ENCODE measurements around the gene TWIST2.

TWIST2 gene

DNA sequence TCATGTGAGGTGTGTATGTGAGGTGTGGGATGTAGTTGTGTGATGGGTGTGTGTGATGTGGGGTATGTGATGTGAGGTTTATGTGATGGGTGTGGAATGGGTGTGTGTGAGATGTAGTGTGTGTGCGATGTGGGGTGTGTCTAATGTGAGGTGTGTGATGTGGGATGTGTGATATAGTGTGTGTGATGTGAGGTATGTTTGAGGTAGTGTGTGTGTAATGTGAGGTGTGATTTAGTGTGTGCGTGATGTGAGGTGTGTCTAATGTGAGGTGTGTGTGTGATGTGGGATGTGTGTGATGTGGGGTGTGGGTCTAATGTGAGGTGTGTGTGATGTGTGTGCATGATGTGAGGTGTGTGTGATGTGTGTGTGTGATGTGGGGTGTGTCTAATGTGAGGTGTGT is 55.3 kb downstream of the TWIST2 start:
- no peak for DNase-seq (ENCODE audit: low read depth in 2 of 2, low spot score in 1 of 2)

- DNase-seq (ENCODE audit: low read depth in 2 of 2, low spot score in 1 of 2), result no peak
These were observed 56.3 kb downstream of the TWIST2 start for GRCh38 chr2:238904177-238904576.

DNA sequence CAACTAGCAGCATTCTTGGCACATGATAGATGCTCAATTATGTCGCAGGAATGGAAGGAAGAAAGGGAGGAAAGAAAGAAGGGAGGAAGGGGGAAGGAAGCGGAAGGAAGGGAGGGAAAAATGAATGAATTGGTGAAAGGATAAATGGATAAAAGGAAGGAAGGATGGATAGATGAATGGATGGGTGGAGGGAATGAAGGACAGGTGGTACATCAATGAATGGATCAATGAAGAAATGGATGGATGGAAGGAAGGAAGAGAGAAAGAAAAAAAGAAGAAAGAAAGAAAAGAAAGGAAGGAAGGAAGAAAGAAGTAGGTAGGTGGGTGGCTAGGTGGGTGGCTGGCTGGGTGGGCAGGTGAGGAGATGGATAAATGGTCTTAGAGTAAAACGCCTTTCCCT is 56.8 kb downstream of the TWIST2 start:
- no peak for DNase-seq (ENCODE audit: low read depth in 2 of 2, low spot score in 1 of 2)

DNA sequence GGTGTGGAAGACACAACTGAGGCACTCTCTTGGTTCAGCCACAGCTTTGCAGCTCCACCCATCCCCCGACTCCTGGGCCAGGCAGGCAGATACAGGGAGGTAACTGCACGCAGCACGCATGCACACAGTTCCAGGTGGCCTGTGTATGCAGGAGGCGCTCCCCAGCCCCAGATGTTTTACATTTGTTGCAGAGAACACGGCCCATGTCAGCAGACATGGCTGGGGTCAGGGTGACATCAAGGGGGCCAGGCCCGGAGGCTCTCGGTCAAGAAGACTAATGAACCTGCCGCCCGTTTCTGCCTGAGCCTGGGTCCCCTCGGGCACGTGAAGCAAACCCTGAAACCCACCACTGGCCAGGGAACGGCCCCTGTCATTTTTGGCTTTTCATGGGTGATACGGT is 57.3 kb downstream of the TWIST2 start:
- no peak for DNase-seq (ENCODE audit: low read depth in 2 of 2, low spot score in 1 of 2)

- DNase-seq (ENCODE audit: low read depth in 2 of 2, low spot score in 1 of 2), result no peak
These were observed 57.8 kb downstream of the TWIST2 start for GRCh38 chr2:238905644-238906043.

- DNase-seq (ENCODE audit: low read depth in 2 of 2, low spot score in 1 of 2), result no peak
These were observed 58.5 kb downstream of the TWIST2 start for GRCh38 chr2:238906254-238906935.

DNA sequence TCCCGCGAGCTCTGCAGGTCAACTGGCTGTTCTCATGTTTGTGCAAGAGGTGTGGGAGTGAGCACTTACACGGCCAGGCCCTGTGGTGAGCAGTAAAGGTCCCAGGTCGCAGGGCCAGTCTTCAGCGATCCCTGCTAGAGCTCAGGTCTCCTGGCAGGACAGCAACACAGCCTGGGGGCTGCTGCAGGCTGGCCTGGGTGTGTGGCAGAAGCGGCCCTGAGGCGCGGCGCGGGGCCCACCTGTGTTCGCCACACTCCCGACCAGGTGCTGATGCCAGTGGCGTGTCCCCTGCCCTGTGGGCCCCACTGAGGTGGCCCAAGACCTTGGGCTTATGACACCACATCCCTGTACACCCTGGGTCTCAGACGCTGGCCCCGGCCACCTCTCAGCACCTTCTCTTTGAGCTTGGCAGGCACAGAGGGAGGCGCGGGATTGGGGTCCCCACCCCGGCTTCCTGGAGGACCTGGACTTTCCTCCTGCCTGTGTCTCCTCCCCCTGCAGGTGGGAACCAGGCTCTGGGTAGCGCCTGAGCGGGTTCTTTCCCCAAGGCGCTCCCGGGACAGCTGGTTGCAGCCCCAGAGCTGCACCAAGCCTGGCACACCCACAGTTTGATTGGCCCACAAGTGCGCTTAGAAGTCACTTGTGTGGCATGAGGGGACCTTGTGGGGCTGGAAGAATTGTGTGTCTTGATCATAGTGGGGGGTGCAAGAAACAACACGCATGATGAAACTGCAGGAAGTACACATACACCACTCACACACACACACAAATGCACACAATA is 59.2 kb downstream of the TWIST2 start:
- DNase-seq (ENCODE audit: low read depth in 2 of 2, low spot score in 1 of 2), result no peak

DNA sequence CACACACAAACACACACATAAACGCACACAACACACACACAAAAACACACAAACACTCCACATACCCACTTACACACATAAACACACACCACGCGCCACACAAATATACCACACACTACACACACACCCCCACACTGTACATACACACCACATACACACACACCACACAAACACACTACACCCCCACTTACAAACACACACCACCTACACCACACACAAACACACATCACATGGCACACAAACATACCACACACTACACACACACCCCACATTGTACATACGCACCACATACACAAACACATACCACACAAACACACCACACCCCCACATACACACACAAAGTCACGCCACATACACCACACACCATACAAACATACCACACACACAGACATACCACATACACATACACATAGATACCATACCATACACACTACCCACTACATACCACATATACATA is 59.9 kb downstream of the TWIST2 start:
- DNase-seq (ENCODE audit: low read depth in 2 of 2, low spot score in 1 of 2), result no peak

DNA sequence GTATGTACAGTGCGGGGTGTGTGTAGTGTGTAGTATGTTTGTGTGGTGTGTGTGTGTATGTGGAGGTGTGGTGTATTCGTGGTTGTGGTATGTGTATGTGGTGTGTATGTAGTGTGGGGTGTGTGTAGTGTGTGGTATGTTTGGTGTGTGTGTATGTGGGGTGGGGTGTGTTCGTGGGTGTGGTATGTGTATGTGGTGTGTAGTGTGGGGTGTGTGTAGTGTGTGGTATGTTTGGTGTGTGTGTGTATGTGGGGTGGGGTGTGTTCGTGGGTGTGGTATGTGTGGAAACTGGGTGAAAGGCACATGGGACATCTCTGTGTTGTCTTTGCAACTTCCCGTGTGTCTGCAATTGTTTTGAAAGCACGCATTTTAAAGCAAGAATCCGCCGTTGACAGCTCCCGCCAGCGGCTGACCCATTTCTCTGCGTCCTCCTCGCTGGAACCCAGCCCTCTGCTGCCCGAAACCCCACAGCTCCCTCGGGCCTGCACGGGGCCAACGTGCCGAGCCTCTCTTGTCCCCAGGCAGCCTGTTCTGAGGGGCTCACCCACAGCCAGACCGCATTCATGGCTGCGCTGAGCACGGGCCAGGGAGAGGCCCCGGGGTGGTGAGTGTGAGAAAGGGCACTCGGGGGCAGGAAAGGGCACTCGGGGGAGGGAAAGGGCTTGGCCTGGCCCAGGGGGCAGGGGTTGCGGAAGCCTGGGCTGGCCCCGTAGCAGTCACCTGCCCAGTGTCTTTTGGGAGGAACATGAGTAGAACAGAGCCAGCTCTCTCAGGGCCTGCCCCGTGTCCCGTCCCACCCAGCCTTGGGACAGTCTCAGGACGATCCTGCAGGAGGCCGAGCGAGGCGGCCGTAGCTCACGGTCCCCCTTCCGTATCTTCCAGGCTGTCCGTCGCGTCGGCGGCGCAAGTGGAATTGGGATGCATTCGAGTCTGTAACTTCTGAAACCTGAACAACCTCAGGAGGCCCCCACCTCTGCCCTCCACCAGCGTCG is 61.4 kb downstream of the TWIST2 start:
- DNase-seq (ENCODE audit: low read depth in 2 of 2, low spot score in 1 of 2), result no peak

DNA sequence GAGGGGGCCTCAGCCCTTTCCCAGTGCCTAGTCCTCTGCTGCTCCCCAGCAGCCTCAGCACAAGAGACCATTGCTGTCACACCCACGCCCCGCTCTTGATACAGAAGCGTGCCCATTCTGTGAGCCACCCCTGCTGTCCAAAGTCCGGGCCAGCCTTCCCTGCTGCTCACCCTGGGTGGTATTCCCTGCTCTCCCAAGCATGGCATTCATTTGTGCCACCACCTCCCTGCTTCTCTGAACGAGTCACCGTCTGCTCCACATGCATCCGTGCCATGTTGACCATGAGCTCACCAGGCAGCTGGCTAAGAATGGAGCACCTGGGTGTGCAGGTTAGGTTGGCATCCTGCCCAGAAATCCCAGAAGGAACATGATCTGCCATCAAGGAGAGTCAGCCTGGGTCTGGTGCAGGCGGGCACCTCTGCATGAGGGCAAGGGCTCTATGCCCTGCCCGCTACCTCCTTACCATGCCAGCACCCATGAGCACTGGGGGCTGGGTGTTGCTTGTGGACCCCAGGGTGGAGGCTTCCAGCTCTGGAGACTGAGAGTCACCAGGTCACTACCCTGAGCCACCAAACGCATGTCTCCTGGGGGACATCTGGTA is 63.0 kb downstream of the TWIST2 start:
- DNase-seq (ENCODE audit: low read depth in 2 of 2, low spot score in 1 of 2), result no peak

DNA sequence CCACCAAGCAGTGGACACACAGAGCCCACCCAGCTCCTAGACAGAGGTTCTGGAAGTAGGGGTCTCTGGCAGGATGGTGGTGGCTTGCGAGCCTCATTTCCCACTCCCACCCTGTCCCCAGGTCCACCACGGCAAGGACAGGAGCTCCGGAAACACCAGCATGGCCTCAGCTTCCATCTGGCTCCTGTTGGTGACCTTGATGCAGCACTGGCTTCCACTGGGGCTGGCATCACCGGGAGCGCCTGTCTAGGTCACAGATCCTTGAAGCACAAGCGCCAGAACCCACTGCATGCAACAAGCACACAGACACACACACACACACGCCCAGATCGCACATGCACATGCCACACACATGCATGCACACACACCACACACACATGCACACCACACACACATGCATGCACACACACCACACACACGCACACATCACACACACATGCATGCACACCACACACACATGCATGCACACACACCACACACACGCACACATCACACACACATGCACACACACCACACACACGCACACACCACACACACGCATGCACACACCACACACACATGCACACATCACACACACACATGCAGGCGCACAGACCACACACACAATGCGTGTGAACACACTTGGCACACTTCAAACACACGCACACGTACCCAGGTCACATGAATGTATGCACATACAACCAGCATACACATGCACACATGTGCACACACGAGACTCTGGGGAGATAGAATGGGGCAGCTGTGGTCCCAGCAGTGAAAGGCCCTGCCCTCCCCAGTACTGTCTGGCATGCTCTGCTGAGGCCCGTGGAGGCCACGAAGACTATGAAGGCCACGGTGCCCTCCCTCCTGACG is 63.7 kb downstream of the TWIST2 start:
- DNase-seq (ENCODE audit: low read depth in 2 of 2, low spot score in 1 of 2), result no peak

DNA sequence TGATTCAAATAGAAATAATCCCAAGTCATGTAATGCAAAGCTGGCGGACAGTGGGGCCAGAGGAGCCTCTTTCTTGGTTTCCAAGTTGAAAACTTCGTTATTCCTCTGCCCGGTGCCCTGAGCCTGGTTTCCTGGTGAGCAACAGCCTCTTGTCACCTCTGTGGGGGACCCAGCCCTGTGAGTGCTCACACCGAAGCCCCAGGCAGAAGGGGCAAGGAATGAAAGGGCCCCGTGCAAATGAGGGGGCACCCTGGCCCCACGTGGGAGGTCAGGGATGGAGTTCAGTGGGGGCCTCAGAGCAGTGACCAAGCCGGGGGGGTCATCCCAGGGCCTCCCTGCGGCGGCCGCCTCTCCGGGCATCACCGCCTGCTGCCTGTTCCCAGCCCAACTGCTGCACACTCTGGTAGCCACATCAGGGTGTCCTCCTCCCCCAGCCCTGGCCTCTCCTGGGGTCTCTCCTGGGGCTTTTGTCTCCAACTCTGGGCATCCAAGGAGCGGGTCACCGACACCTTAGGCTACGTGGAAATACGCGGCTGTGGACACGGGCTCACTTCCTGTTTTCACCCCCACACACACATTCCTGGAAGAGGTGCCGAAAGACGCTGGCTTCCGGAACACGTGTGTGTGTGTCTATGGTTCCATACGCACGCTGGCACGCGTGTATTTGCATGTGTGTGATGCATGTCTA is 64.5 kb downstream of the TWIST2 start:
- no peak for DNase-seq (ENCODE audit: low read depth in 2 of 2, low spot score in 1 of 2)

- DNase-seq (ENCODE audit: low read depth in 2 of 2, low spot score in 1 of 2), result no peak
These were observed 65.3 kb downstream of the TWIST2 start for GRCh38 chr2:238912916-238913875.

GRCh38 chr2:238913931-238914647 is 66.2 kb downstream of the TWIST2 start:
- DNase-seq (ENCODE audit: low read depth in 2 of 2, low spot score in 1 of 2), result no peak

GRCh38 chr2:238914648-238915015 is 66.7 kb downstream of the TWIST2 start:
- no peak for DNase-seq (ENCODE audit: low read depth in 2 of 2, low spot score in 1 of 2)

- no peak for DNase-seq (ENCODE audit: low read depth in 2 of 2, low spot score in 1 of 2)
These were observed 67.3 kb downstream of the TWIST2 start for GRCh38 chr2:238915196-238915595.

- DNase-seq (ENCODE audit: low read depth in 2 of 2, low spot score in 1 of 2), result no peak
These were observed 67.7 kb downstream of the TWIST2 start for GRCh38 chr2:238915596-238915995.
